Osteocyte (in vitro differentiated cells): ENCODE measurements around the gene SUDS3. TPM values are rescaled to one million over a fixed set of nuclear protein-coding genes. Genes with fewer than 3 reads are reported as not detected.

Experiments
- DNase-seq: peaks from one replicate; pipeline ENCODE4 v3.0.0; 2021; ENCODE audit warnings: mixed read lengths; ENCODE audit not compliant: unreplicated experiment; ENCODE audit errors: extremely low spot score
- H3K27ac Mint-ChIP-seq: one replicate; pipeline ENCODE4 v1.8.0; 2021; ENCODE audit warnings: mild to moderate bottlenecking, mixed read lengths; ENCODE audit not compliant: unreplicated experiment
- H3K27me3 Mint-ChIP-seq: one replicate; pipeline ENCODE4 v1.8.0; 2021; ENCODE audit warnings: mixed read lengths; ENCODE audit not compliant: unreplicated experiment
- H3K36me3 Mint-ChIP-seq: one replicate; pipeline ENCODE4 v1.8.0; 2021; ENCODE audit warnings: mixed read lengths; ENCODE audit not compliant: unreplicated experiment
- H3K4me1 Mint-ChIP-seq: one replicate; pipeline ENCODE4 v1.8.0; 2021; ENCODE audit warnings: mixed read lengths; ENCODE audit not compliant: unreplicated experiment
- H3K4me3 Mint-ChIP-seq: one replicate; pipeline ENCODE4 v1.8.0; 2021; ENCODE audit warnings: mild to moderate bottlenecking, moderate library complexity, mixed read lengths; ENCODE audit not compliant: unreplicated experiment
- H3K9me3 Mint-ChIP-seq: one replicate; pipeline ENCODE4 v1.8.0; 2021; ENCODE audit warnings: mixed read lengths; ENCODE audit not compliant: unreplicated experiment
- CTCF ChIP-seq: fragments of 200-600 bp; sonication (generic); IDR thresholded peaks from 2 replicates; pipeline ENCODE4 v1.5.0; 2021; ENCODE audit warnings: antibody characterized with exemption, mild to moderate bottlenecking, moderate library complexity
- total RNA-seq: library from RNA; stranded (reverse); gene quantifications from 2 replicates; pipeline ENCODE4 v1.2.1, GENCODE V29; 2021

Gene SUDS3
- total RNA-seq, 1 donor from 2014 or later: 33.5 TPM

GRCh38 chr12:118436986-118437385 lies 60.6 kb downstream of the SUDS3 start:
- Mint-ChIP-seq H3K4me3 (no peak overlapping the region), H3K27me3 (no peaks in the 10 kb centered on the region), H3K36me3 (no peaks in the 10 kb centered on the region), H3K4me1 (peaks cover 19% of the 10 kb centered on the region), H3K27ac (peak overlapping the region; percentile 40), H3K9me3 (no peaks in the 10 kb centered on the region)
- no peak for TF ChIP-seq CTCF
- DNase-seq: no peak

GRCh38 chr12:118439068-118439467 lies 62.7 kb downstream of the SUDS3 start:
- Mint-ChIP-seq H3K36me3 (no peaks in the 10 kb centered on the region), H3K27ac (no peak overlapping the region), H3K4me1 (peaks cover 19% of the 10 kb centered on the region), H3K4me3 (no peak overlapping the region), H3K9me3 (peaks cover 7% of the 10 kb centered on the region), H3K27me3 (no peaks in the 10 kb centered on the region)
- no peak for TF ChIP-seq CTCF
- no peak for DNase-seq

- no peak for TF ChIP-seq CTCF
- Mint-ChIP-seq H3K27me3 (no peaks in the 10 kb centered on the region), H3K27ac (no peak overlapping the region), H3K4me3 (no peak overlapping the region), H3K9me3 (peaks cover 7% of the 10 kb centered on the region), H3K36me3 (no peaks in the 10 kb centered on the region), H3K4me1 (no peaks in the 10 kb centered on the region)
- no peak for DNase-seq
Measured at GRCh38 chr12:118446247-118446646, 69.9 kb downstream of the SUDS3 start.

GRCh38 chr12:118447181-118447580 lies 70.8 kb downstream of the SUDS3 start:
- H3K27ac Mint-ChIP-seq: no peak overlapping the region
- peaks cover 7% of the 10 kb centered on the region for H3K9me3 Mint-ChIP-seq

GRCh38 chr12:118448341-118448740 lies 72.0 kb downstream of the SUDS3 start:
- Mint-ChIP-seq H3K4me3 (no peak overlapping the region), H3K27ac (no peak overlapping the region), H3K4me1 (no peaks in the 10 kb centered on the region), H3K27me3 (no peaks in the 10 kb centered on the region), H3K36me3 (no peaks in the 10 kb centered on the region), H3K9me3 (peaks cover 7% of the 10 kb centered on the region)
- no peak for TF ChIP-seq CTCF
- no peak for DNase-seq

More at GRCh38 chr12:118447181-118447580, 70.8 kb downstream of the SUDS3 start:
- no peak for DNase-seq
- no peaks in the 10 kb centered on the region for H3K36me3 Mint-ChIP-seq
- no peaks in the 10 kb centered on the region for H3K27me3 Mint-ChIP-seq
- no peak overlapping the region for H3K4me3 Mint-ChIP-seq
- TF ChIP-seq CTCF: no peak
- no peaks in the 10 kb centered on the region for H3K4me1 Mint-ChIP-seq
